ENCODE results near the gene LIN28A. TPM values are rescaled to one million over a fixed set of nuclear protein-coding genes. Genes with fewer than 3 reads are reported as not detected.

Gene LIN28A
- total RNA-seq, 1 experiment from 2014 or later = 0.15 TPM

GRCh38 chr1:26368006-26368405, 42.6 kb upstream of the LIN28A start:
- DNase-seq (ENCODE audit: low spot score) = no peak
- no peaks in the 10 kb centered on the region for H3K36me3 ChIP-seq (ENCODE audit: insufficient read depth, low read length, poor library complexity, severe bottlenecking)
- TF ChIP-seq CTCF (conservative IDR thresholded peaks at IDR 0.05; ENCODE audit: low read depth, low read length) (no peak), EZH2 (IDR thresholded peaks at IDR 0.05; ENCODE audit: borderline replicate concordance, low read depth, low read length, poor library complexity, severe bottlenecking) (no peak)
- H3K4me3 ChIP-seq (ENCODE audit: low read depth, low read length, poor library complexity, severe bottlenecking) = no peak overlapping the region
- H3K27me3 ChIP-seq (replicated peaks; ENCODE audit: insufficient read depth, low read depth, low read length, poor library complexity) = no peaks in the 10 kb centered on the region
- no peaks in the 10 kb centered on the region for H3K9me3 ChIP-seq (ENCODE audit: low read depth, low read length, poor library complexity, severe bottlenecking)
- ChIA-PET POLR2A (ENCODE audit: low non-redundant PET) (no interaction called here), CTCF (no interaction called here)
- no peaks in the 10 kb centered on the region for H3K4me1 ChIP-seq (ENCODE audit: insufficient read depth, low read length, poor library complexity, severe bottlenecking)
- intact Hi-C loops (cut with micrococcal nuclease; ENCODE audit: unreplicated experiment) = no loop called here
- BruUV-seq (replicated peaks) = no TSS peak
- H3K27ac ChIP-seq (ENCODE audit: low read depth, low read length, poor library complexity, severe bottlenecking) = no peak overlapping the region

- no peak for TF ChIP-seq CTCF (conservative IDR thresholded peaks at IDR 0.05; ENCODE audit: low read depth, low read length)
- no peak for TF ChIP-seq EZH2 (IDR thresholded peaks at IDR 0.05; ENCODE audit: borderline replicate concordance, low read depth, low read length, poor library complexity, severe bottlenecking)
These were observed 42.1 kb upstream of the LIN28A start for GRCh38 chr1:26368486-26368885.

GRCh38 chr1:26370591-26371382, 39.8 kb upstream of the LIN28A start:
- H3K27ac ChIP-seq (ENCODE audit: low read depth, low read length, poor library complexity, severe bottlenecking) = no peak overlapping the region
- no peaks in the 10 kb centered on the region for H3K27me3 ChIP-seq (replicated peaks; ENCODE audit: insufficient read depth, low read depth, low read length, poor library complexity)
- intact Hi-C loops (cut with micrococcal nuclease; ENCODE audit: unreplicated experiment) = no loop called here
- no peaks in the 10 kb centered on the region for H3K4me1 ChIP-seq (ENCODE audit: insufficient read depth, low read length, poor library complexity, severe bottlenecking)
- ChIA-PET POLR2A (ENCODE audit: low non-redundant PET) (no interaction called here), CTCF (no interaction called here)
- no peaks in the 10 kb centered on the region for H3K9me3 ChIP-seq (ENCODE audit: low read depth, low read length, poor library complexity, severe bottlenecking)
- TF ChIP-seq EZH2 (IDR thresholded peaks at IDR 0.05; ENCODE audit: borderline replicate concordance, low read depth, low read length, poor library complexity, severe bottlenecking) = no peak
- no peak for TF ChIP-seq CTCF (conservative IDR thresholded peaks at IDR 0.05; ENCODE audit: low read depth, low read length)
- no peak overlapping the region for H3K4me3 ChIP-seq (ENCODE audit: low read depth, low read length, poor library complexity, severe bottlenecking)
- no peak for DNase-seq (ENCODE audit: low spot score)
- no TSS peak for BruUV-seq (replicated peaks)
- H3K36me3 ChIP-seq (ENCODE audit: insufficient read depth, low read length, poor library complexity, severe bottlenecking) = no peaks in the 10 kb centered on the region

More at GRCh38 chr1:26368486-26368885, 42.1 kb upstream of the LIN28A start:
- no peak for DNase-seq (ENCODE audit: low spot score)
- BruUV-seq (replicated peaks) = no TSS peak
- H3K9me3 ChIP-seq (ENCODE audit: low read depth, low read length, poor library complexity, severe bottlenecking) = no peaks in the 10 kb centered on the region
- ChIA-PET POLR2A (ENCODE audit: low non-redundant PET) (no interaction called here), CTCF (no interaction called here)
- intact Hi-C loops (cut with micrococcal nuclease; ENCODE audit: unreplicated experiment) = no loop called here
- no peak overlapping the region for H3K4me3 ChIP-seq (ENCODE audit: low read depth, low read length, poor library complexity, severe bottlenecking)
- no peak overlapping the region for H3K27ac ChIP-seq (ENCODE audit: low read depth, low read length, poor library complexity, severe bottlenecking)
- H3K36me3 ChIP-seq (ENCODE audit: insufficient read depth, low read length, poor library complexity, severe bottlenecking) = no peaks in the 10 kb centered on the region
- H3K27me3 ChIP-seq (replicated peaks; ENCODE audit: insufficient read depth, low read depth, low read length, poor library complexity) = no peaks in the 10 kb centered on the region
- H3K4me1 ChIP-seq (ENCODE audit: insufficient read depth, low read length, poor library complexity, severe bottlenecking) = no peaks in the 10 kb centered on the region
